ENCODE measurements around the gene MTHFSD. TPM values are rescaled to one million over a fixed set of nuclear protein-coding genes. Genes with fewer than 3 reads are reported as not detected.

The MTHFSD gene
- total RNA-seq, 1 experiment from 2014 or later, result 10.0 TPM

- DNase-seq (ENCODE audit: low spot score), result no peak
These were observed 51.9 kb downstream of the MTHFSD start for GRCh38 chr16:86502856-86503748.

- no peak for DNase-seq (ENCODE audit: low spot score)
These were observed 52.8 kb downstream of the MTHFSD start for GRCh38 chr16:86501989-86502855.

- DNase-seq (ENCODE audit: low spot score), result no peak
These were observed 54.1 kb downstream of the MTHFSD start for GRCh38 chr16:86500708-86501510.

GRCh38 chr16:86499889-86500707, 54.9 kb downstream of the MTHFSD start:
- DNase-seq (ENCODE audit: low spot score), result no peak

- DNase-seq (ENCODE audit: low spot score), result no peak
These were observed 55.6 kb downstream of the MTHFSD start for GRCh38 chr16:86499440-86499786.

- DNase-seq (ENCODE audit: low spot score), result no peak
These were observed 56.2 kb downstream of the MTHFSD start for GRCh38 chr16:86498671-86499439.

GRCh38 chr16:86498155-86498670, 56.8 kb downstream of the MTHFSD start:
- DNase-seq (ENCODE audit: low spot score), result no peak

- no peak for DNase-seq (ENCODE audit: low spot score)
These were observed 57.4 kb downstream of the MTHFSD start for GRCh38 chr16:86497551-86498021.

- no peak for DNase-seq (ENCODE audit: low spot score)
These were observed 58.0 kb downstream of the MTHFSD start for GRCh38 chr16:86496929-86497461.

GRCh38 chr16:86496262-86496928, 58.6 kb downstream of the MTHFSD start:
- no peak for DNase-seq (ENCODE audit: low spot score)

GRCh38 chr16:86495756-86496261, 59.2 kb downstream of the MTHFSD start:
- no peak for DNase-seq (ENCODE audit: low spot score)

GRCh38 chr16:86495357-86495701, 59.7 kb downstream of the MTHFSD start:
- no peak for DNase-seq (ENCODE audit: low spot score)

- DNase-seq (ENCODE audit: low spot score), result no peak
These were observed 60.3 kb downstream of the MTHFSD start for GRCh38 chr16:86494565-86495356.

GRCh38 chr16:86494039-86494564, 60.9 kb downstream of the MTHFSD start:
- DNase-seq (ENCODE audit: low spot score), result no peak

GRCh38 chr16:86492961-86493629, 61.9 kb downstream of the MTHFSD start:
- no peak for DNase-seq (ENCODE audit: low spot score)

- DNase-seq (ENCODE audit: low spot score), result no peak
These were observed 62.6 kb downstream of the MTHFSD start for GRCh38 chr16:86492267-86492960.

GRCh38 chr16:86491640-86492023, 63.4 kb downstream of the MTHFSD start:
- no peak for DNase-seq (ENCODE audit: low spot score)
